DND-41 (cell line): ENCODE data around the gene ZFP28.

ENCODE experiments used
- CTCF ChIP-seq: IDR thresholded peaks from 2 replicates; pipeline ENCODE4 v1.5.1; 2012; ENCODE audit warnings: borderline replicate concordance, low read length, moderate library complexity, mild to moderate bottlenecking; ENCODE audit not compliant: poor library complexity, severe bottlenecking; ENCODE audit errors: extremely low read depth
- EZH2 ChIP-seq: IDR thresholded peaks from 3 replicates; pipeline ENCODE4 v1.6.1; 2012; ENCODE audit warnings: borderline replicate concordance, low read depth, mild to moderate bottlenecking, moderate library complexity, low read length, inconsistent platforms; ENCODE audit not compliant: severe bottlenecking

GRCh38 chr19:56538761-56539263, at the start of gene ZFP28:
- no peak for TF ChIP-seq EZH2
- no peak for TF ChIP-seq CTCF
